Kidney (tissue), 14 donors: ENCODE results near the gene SENP3. TPM values are rescaled to one million over a fixed set of nuclear protein-coding genes. Genes with fewer than 3 reads are reported as not detected.
A peak's percentile ranks its signal among the peaks of the same experiment; 100 is the strongest.

Experiments
- DNase-seq, 5 donors: peaks; one replicate each; pipeline ENCODE4 v3.0.0-alpha.2; 2013 to 2020
- FAIRE-seq: peaks from 2 replicates; lab custom pipeline; 2012; peaks lifted over from hg19 to GRCh38; lab: Jason Lieb, UNC
- H3K27ac ChIP-seq, 2 donors: one replicate each; pipeline ENCODE4 v1.7.0; 2013; ENCODE audit warnings: low read depth in 2 of 2, low read length in 2 of 2, inconsistent platforms in 1 of 2
- H3K27me3 ChIP-seq: one replicate; pipeline ENCODE4 v1.7.1; 2013; ENCODE audit warnings: low read length, inconsistent platforms; ENCODE audit not compliant: control insufficient read depth, insufficient read depth
- H3K36me3 ChIP-seq, 3 donors: one replicate each; pipeline versions ENCODE4 v1.7.0 to v1.7.1; 2013; ENCODE audit warnings: low read length in 3 of 3, control low read depth in 1 of 3, inconsistent platforms in 1 of 3; ENCODE audit not compliant: insufficient read depth in 3 of 3, control insufficient read depth in 2 of 3
- H3K4me1 ChIP-seq, 3 donors: one replicate each; pipeline versions ENCODE4 v1.7.0 to v1.7.1; 2013; ENCODE audit warnings: low read length in 3 of 3, inconsistent platforms in 1 of 3, low read depth in 1 of 3; ENCODE audit not compliant: control insufficient read depth in 2 of 3, insufficient read depth in 2 of 3
- H3K4me3 ChIP-seq, 3 donors: one replicate each; pipeline versions ENCODE4 v1.7.0 to v1.8.1; 2013; ENCODE audit warnings: low read length in 3 of 3, control low read depth in 1 of 3, inconsistent platforms in 1 of 3
- H3K9ac ChIP-seq, 3 donors: one replicate each; pipeline versions ENCODE4 v1.7.0 to v1.7.1; 2013; ENCODE audit warnings: low read length in 3 of 3, control low read depth in 1 of 3, inconsistent platforms in 1 of 3
- H3K9me3 ChIP-seq, 3 donors: one replicate each; pipeline versions ENCODE4 v1.7.0 to v1.7.1; 2013; ENCODE audit warnings: low read length in 3 of 3, control low read depth in 1 of 3, inconsistent platforms in 1 of 3; ENCODE audit not compliant: control insufficient read depth in 2 of 3, insufficient read depth in 1 of 3
- intact Hi-C: fragments of 100-400 bp; cut with DNase I; formaldehyde crosslinking; loops from one replicate; pipeline ENCODE4 v1.11.1; 2022
- polyA plus RNA-seq: library from polyadenylated mRNA; stranded (reverse); fragments of 350-450 nt; fragmentation: Illumina TruSeq; extraction: RNeasy Lipid Tissue Mini Kit (QIAGEN cat#74804); gene quantifications from one replicate; pipeline ENCODE4 v1.2.3, GENCODE V29; 2014; ENCODE audit warnings: low read depth, low replicate concordance; ENCODE audit not compliant: insufficient read depth
- total RNA-seq: library from RNA; stranded (reverse); fragmentation: NEBNext Ultra II Directional; extraction: Animal tissue kit (Norgen Biotek cat#: 25700); gene quantifications from one replicate; pipeline ENCODE4 v1.2.1, GENCODE V29; 2021
- TF ChIP-seq, protein P1 (sequence below): IDR thresholded peaks from 3 replicates; pipeline ENCODE4 v1.5.1; 2012; ENCODE audit warnings: mild to moderate bottlenecking, moderate library complexity, borderline replicate concordance; ENCODE audit not compliant: insufficient read depth; ENCODE audit errors: extremely low read depth
- donor health status: control.
- donor health status: control.
- donor health status: control.
- donor health status: control.
- donor health status: control.
- donor health status: DM: yes; HTN: yes; CAD: no.
- donor health status: Normal renal cell carcinoma (clear cell type).

SENP3 gene
- total and polyA plus RNA-seq, 2 donors from 2014 or later = 43.5 to 50.3 TPM

DNA sequence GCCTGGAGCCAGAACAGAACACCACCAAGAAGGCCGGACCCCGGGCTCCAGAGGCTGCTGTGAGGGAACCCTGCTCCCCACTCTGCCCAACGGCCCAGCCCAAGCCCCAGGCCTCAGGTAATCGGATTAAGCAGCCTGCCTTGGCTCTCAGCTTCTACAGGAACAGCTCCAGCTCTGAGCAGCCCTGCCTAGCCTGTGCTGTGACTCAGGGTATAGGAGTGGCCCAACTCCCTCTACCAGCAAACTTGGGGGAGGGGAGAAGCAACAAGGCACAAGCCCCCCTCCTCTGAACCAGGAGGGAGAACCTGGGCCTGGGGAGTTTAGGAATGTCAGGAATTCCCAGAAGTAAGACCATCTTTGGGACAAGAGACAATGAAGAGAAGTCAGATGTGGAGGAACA, 29.0 kb downstream of the SENP3 start:
- Histone ChIP-seq H3K4me1 (peaks cover 0 to 7% (median 7%) of the 10 kb centered on the region in 3 donors), H3K9me3 (no peaks in the 10 kb centered on the region), H3K4me3 (no peak overlapping the region), H3K36me3 (peaks cover 13 to 54% (median 43%) of the 10 kb centered on the region in 3 donors), H3K27me3 (no peaks in the 10 kb centered on the region), H3K27ac (no peak overlapping the region), H3K9ac (no peak overlapping the region)
- TF ChIP-seq, protein P1, sequence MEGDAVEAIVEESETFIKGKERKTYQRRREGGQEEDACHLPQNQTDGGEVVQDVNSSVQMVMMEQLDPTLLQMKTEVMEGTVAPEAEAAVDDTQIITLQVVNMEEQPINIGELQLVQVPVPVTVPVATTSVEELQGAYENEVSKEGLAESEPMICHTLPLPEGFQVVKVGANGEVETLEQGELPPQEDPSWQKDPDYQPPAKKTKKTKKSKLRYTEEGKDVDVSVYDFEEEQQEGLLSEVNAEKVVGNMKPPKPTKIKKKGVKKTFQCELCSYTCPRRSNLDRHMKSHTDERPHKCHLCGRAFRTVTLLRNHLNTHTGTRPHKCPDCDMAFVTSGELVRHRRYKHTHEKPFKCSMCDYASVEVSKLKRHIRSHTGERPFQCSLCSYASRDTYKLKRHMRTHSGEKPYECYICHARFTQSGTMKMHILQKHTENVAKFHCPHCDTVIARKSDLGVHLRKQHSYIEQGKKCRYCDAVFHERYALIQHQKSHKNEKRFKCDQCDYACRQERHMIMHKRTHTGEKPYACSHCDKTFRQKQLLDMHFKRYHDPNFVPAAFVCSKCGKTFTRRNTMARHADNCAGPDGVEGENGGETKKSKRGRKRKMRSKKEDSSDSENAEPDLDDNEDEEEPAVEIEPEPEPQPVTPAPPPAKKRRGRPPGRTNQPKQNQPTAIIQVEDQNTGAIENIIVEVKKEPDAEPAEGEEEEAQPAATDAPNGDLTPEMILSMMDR = no peak
- intact Hi-C loops = no loop called here
- DNase-seq = peak in 1 of 5 donors; percentile 43
- no peak for FAIRE-seq

DNA sequence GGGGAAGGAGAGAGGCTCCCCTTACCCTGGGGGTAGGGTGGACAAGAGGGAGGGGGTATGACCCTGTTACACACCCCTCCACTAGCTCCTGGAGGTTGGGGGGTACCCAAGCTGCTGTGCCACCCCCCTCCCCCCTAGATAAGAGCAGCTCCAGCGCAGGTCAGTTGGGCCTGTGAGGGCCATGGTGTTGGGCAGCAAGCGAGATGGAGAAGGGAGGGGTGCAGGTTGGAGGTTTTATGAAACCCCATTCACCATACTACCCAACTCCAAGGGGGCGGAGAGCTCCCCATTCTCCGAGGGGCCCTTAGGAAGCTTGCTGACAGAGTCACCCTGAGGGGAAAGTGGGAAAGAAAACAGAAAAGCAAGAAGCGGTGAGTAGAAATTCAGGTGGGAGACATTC, 29.9 kb downstream of the SENP3 start:
- H3K27me3 ChIP-seq = no peaks in the 10 kb centered on the region

DNA sequence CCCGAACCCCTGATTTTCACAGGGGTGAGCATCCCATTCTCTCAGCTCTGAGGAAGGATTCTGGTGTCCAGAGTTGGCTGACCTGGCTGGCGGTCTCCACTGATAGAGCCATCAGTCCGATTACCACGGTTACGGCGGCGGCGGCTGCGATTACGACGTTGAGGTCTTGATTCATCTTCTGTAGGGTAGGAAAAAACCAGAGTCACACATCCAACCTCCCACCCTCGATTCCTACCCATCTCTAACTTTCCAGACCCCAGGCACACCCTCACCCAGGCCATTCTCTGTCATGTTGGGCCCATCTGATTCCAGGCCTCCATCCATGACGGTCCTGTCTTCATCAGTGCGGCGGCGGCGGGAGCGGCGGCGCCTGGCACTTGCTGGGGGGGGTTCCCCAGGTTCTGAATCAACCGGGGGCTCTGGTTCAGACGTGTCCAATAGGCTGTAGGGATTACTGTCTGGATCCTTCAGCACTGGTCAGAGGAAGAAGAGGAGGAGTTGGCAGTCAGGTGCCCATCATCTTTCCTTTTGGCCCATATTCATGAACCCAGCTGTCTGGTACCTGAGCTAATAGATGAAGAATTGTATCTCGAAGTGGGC, 30.8 kb downstream of the SENP3 start:
- Histone ChIP-seq H3K4me1 (peaks cover 0 to 7% (median 7%) of the 10 kb centered on the region in 3 donors), H3K4me3 (no peak overlapping the region), H3K27ac (no peak overlapping the region), H3K27me3 (no peaks in the 10 kb centered on the region), H3K36me3 (peaks cover 17 to 61% (median 42%) of the 10 kb centered on the region in 3 donors), H3K9ac (no peak overlapping the region), H3K9me3 (no peaks in the 10 kb centered on the region)
- FAIRE-seq (no peak), DNase-seq (peak in 1 of 5 donors; percentile 55)
- intact Hi-C loops = no loop called here
- TF ChIP-seq, protein P1 = no peak

More for the DNA sequence above, 29.9 kb downstream of the SENP3 start:
- peaks cover 0 to 7% (median 7%) of the 10 kb centered on the region in 3 donors for H3K4me1 ChIP-seq
- intact Hi-C loops = no loop called here
- H3K9me3 ChIP-seq = no peaks in the 10 kb centered on the region
- peaks cover 17 to 63% (median 46%) of the 10 kb centered on the region in 3 donors for H3K36me3 ChIP-seq
- FAIRE-seq (no peak), DNase-seq (peak in 1 of 5 donors; percentile 40)
- H3K4me3 ChIP-seq = no peak overlapping the region
- TF ChIP-seq, protein P1 = no peak
- no peak overlapping the region for H3K27ac ChIP-seq
- no peak overlapping the region for H3K9ac ChIP-seq
